KMS-11 (cell line): ENCODE measurements around the gene TBC1D20.

ENCODE experiments used
- H2AFZ ChIP-seq: fragments of 200-600 bp; sonication (generic); 2 replicates; pipeline ENCODE4 v1.6.1; 2016; ENCODE audit warnings: antibody characterized with exemption, mixed run types, low read depth
- H3K27ac ChIP-seq: fragments of 200-600 bp; sonication (generic); 2 replicates; pipeline ENCODE4 v1.6.1; 2016; ENCODE audit warnings: mild to moderate bottlenecking, mixed run types
- H3K27me3 ChIP-seq: fragments of 200-600 bp; sonication (generic); 2 replicates; pipeline ENCODE4 v1.6.1; 2017; ENCODE audit warnings: mild to moderate bottlenecking, low read depth, mixed run types, moderate library complexity; ENCODE audit not compliant: insufficient read depth
- H3K36me3 ChIP-seq: fragments of 200-600 bp; sonication (generic); 2 replicates; pipeline ENCODE4 v1.6.1; 2017; ENCODE audit warnings: mild to moderate bottlenecking, mixed run types; ENCODE audit not compliant: insufficient read depth
- H3K4me1 ChIP-seq: fragments of 200-600 bp; sonication (generic); 2 replicates; pipeline ENCODE4 v1.6.1; 2016; ENCODE audit warnings: mild to moderate bottlenecking, low read depth, mixed run types; ENCODE audit not compliant: poor library complexity, severe bottlenecking
- H3K4me2 ChIP-seq: fragments of 200-600 bp; sonication (generic); 2 replicates; pipeline ENCODE4 v1.7.0; 2016; ENCODE audit warnings: mild to moderate bottlenecking, mixed run types
- H3K4me3 ChIP-seq: fragments of 200-600 bp; sonication (generic); IDR thresholded peaks from 2 replicates; pipeline ENCODE4 v1.6.1; 2017; ENCODE audit warnings: low read depth, low read length, mixed read lengths; ENCODE audit not compliant: insufficient read depth
- H3K79me2 ChIP-seq: fragments of 200-600 bp; sonication (generic); 2 replicates; pipeline ENCODE4 v1.6.1; 2016; ENCODE audit warnings: low read depth, mixed run types; ENCODE audit not compliant: insufficient read depth
- H3K9ac ChIP-seq: fragments of 200-600 bp; sonication (generic); 2 replicates; pipeline ENCODE4 v1.6.1; 2016; ENCODE audit warnings: mild to moderate bottlenecking, mixed run types
- H4K20me1 ChIP-seq: fragments of 200-600 bp; sonication (generic); 2 replicates; pipeline ENCODE4 v1.6.1; 2016; ENCODE audit warnings: mild to moderate bottlenecking, mixed run types; ENCODE audit not compliant: insufficient read depth
- TF ChIP-seq, protein P1 (sequence below): fragments of 200-600 bp; sonication (generic); conservative IDR thresholded peaks from 2 replicates; pipeline ENCODE4 v1.6.1; 2017; ENCODE audit warnings: low read depth, mild to moderate bottlenecking, antibody characterized with exemption, low read length, moderate library complexity, mixed read lengths

TBC1D20 gene

DNA sequence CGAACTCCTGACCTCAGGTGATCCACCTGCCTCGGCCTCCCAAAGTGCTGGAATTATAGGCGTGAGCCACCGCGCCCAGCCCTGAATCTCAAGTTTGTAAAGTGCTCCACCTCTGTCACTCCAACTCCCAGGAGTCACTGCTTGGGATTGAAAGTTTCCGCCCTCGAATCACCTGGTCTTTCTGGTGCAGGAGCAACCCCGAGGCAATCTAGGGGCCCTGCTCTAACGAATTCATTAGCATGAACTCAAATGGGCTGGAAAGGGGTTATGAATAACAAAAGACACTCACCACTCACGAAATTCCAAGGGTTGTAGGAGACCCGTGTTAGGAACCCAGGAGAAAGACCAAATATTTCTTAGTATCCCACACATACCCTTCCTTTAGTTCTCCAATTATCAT lies 28.1 kb downstream of the TBC1D20 start:
- Histone ChIP-seq H4K20me1 (no peaks in the 10 kb centered on the region), H3K4me2 (no peak overlapping the region), H3K9ac (no peak overlapping the region), H3K4me1 (peaks cover 38% of the 10 kb centered on the region), H3K27ac (no peak overlapping the region), H3K36me3 (0 out of 2 replicates have a peak, but pooled peaks cover 5% of the 10 kb centered on the region), H3K79me2 (no peaks in the 10 kb centered on the region), H2AFZ (no peak overlapping the region), H3K4me3 (no peak overlapping the region), H3K27me3 (no peaks in the 10 kb centered on the region)
- TF ChIP-seq, protein P1, sequence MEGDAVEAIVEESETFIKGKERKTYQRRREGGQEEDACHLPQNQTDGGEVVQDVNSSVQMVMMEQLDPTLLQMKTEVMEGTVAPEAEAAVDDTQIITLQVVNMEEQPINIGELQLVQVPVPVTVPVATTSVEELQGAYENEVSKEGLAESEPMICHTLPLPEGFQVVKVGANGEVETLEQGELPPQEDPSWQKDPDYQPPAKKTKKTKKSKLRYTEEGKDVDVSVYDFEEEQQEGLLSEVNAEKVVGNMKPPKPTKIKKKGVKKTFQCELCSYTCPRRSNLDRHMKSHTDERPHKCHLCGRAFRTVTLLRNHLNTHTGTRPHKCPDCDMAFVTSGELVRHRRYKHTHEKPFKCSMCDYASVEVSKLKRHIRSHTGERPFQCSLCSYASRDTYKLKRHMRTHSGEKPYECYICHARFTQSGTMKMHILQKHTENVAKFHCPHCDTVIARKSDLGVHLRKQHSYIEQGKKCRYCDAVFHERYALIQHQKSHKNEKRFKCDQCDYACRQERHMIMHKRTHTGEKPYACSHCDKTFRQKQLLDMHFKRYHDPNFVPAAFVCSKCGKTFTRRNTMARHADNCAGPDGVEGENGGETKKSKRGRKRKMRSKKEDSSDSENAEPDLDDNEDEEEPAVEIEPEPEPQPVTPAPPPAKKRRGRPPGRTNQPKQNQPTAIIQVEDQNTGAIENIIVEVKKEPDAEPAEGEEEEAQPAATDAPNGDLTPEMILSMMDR = no peak

DNA sequence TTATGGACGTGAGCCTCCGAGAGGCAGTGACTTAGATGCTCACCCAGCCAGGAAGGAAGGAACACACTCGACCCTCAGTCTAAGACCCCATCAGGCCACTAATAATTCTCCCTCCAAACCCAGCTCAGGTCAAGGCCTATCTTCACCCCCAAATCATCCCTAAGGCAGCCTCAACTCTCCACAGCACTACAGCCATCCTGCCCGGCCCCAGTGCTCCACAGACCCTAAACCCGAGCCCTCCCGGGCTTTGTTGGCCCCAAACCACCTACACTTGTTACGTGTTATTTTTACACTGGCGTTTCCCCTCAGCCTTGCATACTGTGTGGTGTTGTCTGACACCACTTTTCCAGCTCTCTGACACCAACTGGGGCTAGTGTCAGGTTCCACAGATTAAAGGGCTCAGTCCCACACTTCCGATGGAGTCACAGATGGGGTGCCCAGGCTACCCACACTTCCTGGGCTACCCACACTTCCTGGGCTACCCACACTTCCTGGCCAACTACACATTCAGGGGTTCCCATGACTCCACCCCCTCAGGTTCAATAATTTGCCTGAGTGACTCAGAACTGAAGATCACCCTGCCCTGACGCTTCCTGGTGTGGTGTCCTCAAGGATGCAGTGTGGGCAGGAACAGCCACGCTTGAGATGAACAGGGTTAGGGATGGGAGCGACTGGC lies 28.9 kb downstream of the TBC1D20 start:
- Histone ChIP-seq H3K27ac (no peak overlapping the region), H3K36me3 (0 out of 2 replicates have a peak, but pooled peaks cover 5% of the 10 kb centered on the region), H4K20me1 (no peaks in the 10 kb centered on the region), H3K4me3 (no peak overlapping the region), H3K79me2 (no peaks in the 10 kb centered on the region), H3K4me1 (peaks cover 32% of the 10 kb centered on the region), H3K27me3 (no peaks in the 10 kb centered on the region), H3K4me2 (no peak overlapping the region), H2AFZ (no peak overlapping the region), H3K9ac (no peak overlapping the region)
- TF ChIP-seq, protein P1 = no peak

DNA sequence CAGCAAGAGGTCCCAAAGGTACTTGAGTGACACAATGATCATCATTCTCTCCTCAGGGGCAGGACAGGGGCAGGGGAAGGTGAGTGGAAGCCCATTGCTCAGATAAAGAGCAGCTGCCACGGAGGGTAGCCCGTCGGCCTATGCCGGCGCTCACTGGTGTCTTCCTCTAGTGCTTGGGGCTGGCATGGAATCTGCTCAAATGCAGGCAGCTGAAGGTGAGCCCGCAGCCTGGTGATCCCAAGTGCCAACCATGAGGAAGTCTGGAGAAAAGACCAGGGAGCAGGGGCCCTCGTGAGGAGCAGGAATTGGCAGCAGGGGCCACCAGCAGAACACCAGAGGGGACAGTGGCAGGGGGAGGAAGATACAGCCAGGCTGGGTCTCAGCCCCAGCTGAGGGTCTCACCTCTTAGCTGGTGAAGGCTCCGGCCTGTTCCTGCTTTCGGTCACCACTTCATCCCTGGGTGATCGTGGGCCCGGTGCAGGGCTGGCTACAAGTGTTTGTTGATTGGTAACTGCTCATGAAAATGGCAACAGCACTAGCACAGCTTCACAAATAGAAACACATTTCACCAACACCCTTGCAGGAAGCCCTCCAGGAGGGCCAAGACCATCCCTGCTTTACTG lies 29.5 kb downstream of the TBC1D20 start:
- Histone ChIP-seq H3K36me3 (0 out of 2 replicates have a peak, but pooled peaks cover 5% of the 10 kb centered on the region), H3K27ac (no peak overlapping the region)

DNA sequence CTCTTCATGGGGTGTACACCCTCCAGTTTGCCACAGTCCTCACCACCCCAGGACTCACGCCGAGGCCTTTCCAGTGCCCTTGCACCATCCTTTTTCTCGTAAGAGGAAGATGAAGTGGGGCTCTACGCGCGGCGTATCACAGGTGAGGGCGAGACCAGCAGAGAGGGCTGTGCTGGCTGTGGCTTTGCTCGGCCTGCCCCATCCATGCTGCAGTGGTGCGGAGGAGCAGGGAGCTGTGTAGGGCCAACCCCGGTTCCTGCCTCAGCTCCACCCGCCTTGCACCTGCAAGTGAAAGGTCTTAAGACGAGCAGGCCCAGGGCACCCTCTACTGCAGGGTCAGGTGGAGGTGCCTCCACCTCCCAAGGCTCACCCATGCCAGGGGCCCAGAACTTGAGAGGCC lies 30.1 kb downstream of the TBC1D20 start:
- no peak overlapping the region for H3K4me3 ChIP-seq
- peaks cover 19% of the 10 kb centered on the region for H3K4me1 ChIP-seq
- no peaks in the 10 kb centered on the region for H3K27me3 ChIP-seq
- H3K36me3 ChIP-seq = 0 out of 2 replicates have a peak, but pooled peaks cover 5% of the 10 kb centered on the region
- H3K9ac ChIP-seq = no peak overlapping the region
- no peak overlapping the region for H3K27ac ChIP-seq
- H4K20me1 ChIP-seq = no peaks in the 10 kb centered on the region
- H3K4me2 ChIP-seq = no peak overlapping the region
- no peaks in the 10 kb centered on the region for H3K79me2 ChIP-seq
- TF ChIP-seq, protein P1 = no peak
- no peak overlapping the region for H2AFZ ChIP-seq

More for the DNA sequence above, 29.5 kb downstream of the TBC1D20 start:
- H2AFZ ChIP-seq = no peak overlapping the region
- peaks cover 25% of the 10 kb centered on the region for H3K4me1 ChIP-seq
- no peaks in the 10 kb centered on the region for H3K79me2 ChIP-seq
- H3K9ac ChIP-seq = no peak overlapping the region
- TF ChIP-seq, protein P1 = no peak
- no peaks in the 10 kb centered on the region for H3K27me3 ChIP-seq
- no peak overlapping the region for H3K4me2 ChIP-seq
- H3K4me3 ChIP-seq = no peak overlapping the region
- H4K20me1 ChIP-seq = no peaks in the 10 kb centered on the region
